ENCODE results near the gene ZC3H8. TPM values are rescaled to one million over a fixed set of nuclear protein-coding genes. Genes with fewer than 3 reads are reported as not detected.
A peak's percentile ranks its signal among the peaks of the same experiment; 100 is the strongest.
"Not testable (repeated sequence)": the region's sequence is repeated elsewhere in the genome, so short reads cannot be mapped to it uniquely, and the experiment has no call there.

Gene ZC3H8
- total RNA-seq, 1 donor from 2014 or later: 5.1 TPM

GRCh38 chr2:112259509-112260294 is 4.9 kb upstream of the ZC3H8 start:
- peak; percentile 83 for DNase-seq (ENCODE audit: low spot score)

GRCh38 chr2:112257575-112257974 is 2.7 kb upstream of the ZC3H8 start:
- no peak for DNase-seq (ENCODE audit: low spot score)

DNA sequence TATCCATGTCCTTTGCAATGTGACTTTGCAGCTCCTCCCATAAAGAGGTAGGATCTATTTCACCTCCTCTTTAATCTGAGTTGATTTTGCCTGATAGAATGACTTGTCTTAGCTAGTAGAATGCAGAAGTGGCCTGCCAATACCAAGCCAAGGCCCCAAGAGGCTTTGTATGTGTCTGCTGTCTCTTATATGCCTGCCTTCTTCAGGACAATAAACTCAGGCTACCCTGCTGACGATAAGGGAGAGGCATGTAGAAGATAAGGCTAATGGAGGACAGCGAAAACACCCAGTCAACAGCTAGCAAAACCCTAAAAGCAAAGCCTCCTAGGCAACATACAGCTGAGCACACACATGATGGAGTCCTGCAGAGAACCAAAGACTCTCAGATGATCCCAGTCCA is 1.8 kb upstream of the ZC3H8 start:
- no peak for DNase-seq (ENCODE audit: low spot score)

DNA sequence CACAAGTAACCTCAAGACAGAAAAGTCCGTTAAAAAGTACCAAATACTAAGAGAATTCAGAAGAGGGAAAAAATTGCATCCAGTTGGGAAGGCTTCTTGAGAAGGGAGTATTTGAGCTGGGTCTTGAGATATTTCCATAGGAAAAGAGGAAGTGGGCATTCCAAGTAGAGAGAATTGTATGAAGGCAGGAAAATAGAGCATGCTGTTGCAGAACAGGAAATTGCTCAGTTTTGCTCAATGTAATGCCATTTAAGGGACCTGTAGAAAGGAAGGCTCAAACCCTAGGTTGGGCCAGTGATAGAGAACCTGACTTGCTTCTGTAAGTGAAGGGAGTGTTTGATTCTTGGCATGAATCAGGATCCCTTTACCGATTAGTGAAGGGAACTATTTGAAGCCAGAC is 1.0 kb upstream of the ZC3H8 start:
- DNase-seq (ENCODE audit: low spot score): no peak

GRCh38 chr2:112253261-112253815 is 1.5 kb downstream of the ZC3H8 start:
- DNase-seq (ENCODE audit: low spot score): no peak

DNA sequence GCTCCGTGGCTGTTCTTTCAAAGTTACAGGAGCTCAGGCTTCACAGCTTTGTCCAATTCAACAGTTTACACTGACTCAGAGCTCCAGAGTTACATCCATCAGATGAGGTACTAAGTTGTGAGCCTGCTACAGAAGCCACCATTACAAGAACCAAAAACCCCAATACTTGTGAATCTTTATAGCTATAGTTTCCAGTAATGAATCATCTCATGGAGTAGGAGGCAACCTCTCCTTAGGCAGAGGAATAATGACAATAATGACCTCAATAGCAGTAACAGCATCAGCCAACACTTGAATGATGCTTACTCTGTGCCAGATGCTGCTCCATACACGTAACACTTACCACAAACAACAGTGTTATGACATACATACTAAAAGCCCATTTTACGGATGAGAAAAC is 3.6 kb downstream of the ZC3H8 start:
- DNase-seq (ENCODE audit: low spot score): no peak

GRCh38 chr2:112244854-112245253 is 10.0 kb downstream of the ZC3H8 start:
- no peak for DNase-seq (ENCODE audit: low spot score)

DNA sequence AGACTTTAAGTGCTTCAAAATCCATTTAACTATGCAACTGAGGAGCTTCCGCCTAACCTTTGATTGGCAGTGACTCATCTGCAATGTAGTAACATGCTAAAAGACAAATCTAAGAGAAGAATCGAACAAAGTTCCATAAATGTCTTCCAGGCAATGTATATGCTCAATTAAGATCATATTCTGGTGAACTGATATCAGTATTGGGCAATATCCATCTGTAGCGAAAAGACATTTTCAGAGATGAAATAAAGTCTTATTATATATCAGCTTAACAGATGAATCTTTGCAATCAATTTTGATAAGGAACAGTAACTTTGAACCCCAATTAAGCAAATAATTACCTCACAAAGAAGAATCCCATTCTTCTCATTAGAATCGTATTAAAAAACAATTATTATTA is 11.6 kb downstream of the ZC3H8 start:
- DNase-seq (ENCODE audit: low spot score): no peak

- no peak for DNase-seq (ENCODE audit: low spot score)
Observed at GRCh38 chr2:112242384-112242783, 12.5 kb downstream of the ZC3H8 start.

DNA sequence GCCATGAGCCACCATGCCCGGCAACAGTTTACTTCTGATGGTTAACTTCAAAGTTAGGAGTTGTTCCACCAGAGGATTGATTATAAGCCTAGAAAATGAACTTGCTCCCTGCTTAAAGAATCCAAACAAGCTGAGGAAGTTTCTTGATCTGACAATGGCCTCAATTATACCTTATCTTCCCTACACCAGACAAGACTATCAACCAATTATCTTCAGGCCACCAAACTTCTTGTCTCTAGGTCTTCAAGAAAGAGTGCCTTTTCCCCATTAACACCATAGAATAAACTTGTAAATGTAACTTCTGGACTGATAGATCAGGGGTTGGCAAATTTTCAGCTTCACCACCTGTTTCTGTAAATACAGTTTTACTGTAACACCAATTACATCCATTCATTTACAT is 15.0 kb downstream of the ZC3H8 start:
- no peak for DNase-seq (ENCODE audit: low spot score)

GRCh38 chr2:112230371-112230770 is 24.5 kb downstream of the ZC3H8 start:
- no peak for DNase-seq (ENCODE audit: low spot score)

DNA sequence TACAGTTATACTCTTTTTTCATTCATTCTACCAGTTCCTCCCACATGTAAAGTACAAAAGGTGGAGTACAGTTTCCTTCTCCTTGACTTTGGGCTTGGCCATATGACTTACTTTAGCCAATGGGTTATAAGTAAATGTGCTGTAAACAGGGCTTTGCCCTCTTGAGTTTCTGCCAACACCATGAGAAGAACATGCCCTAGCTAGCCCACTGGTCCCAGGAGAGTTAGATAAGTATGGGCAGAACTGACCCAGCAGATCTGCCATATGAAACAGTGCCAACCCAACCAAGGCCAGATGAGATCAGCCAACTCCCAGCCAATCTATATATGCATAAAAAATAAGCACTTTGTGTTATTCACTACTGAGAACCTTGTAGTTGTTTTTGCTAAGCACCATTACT is 25.5 kb downstream of the ZC3H8 start:
- DNase-seq (ENCODE audit: low spot score): no peak

DNA sequence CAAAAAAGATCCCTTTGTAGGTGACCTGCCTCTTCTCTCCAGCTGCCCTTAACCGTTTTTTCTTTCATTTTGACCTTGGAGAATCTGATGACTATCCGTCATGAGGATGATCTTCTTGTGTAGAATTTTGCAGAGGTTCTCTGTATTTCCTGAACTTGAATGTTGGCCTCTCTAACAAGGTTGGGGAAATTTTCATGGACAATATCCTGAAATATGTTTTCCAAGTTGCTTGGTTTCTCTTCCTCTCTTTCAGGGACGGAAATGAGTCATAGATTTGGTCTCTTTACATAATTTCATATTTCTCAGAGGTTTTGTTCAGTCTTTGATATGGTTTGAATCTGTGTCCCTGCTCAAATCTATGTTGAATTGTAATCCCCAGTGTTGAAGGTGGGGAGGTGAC is 34.0 kb downstream of the ZC3H8 start:
- no peak for DNase-seq (ENCODE audit: low spot score)

DNA sequence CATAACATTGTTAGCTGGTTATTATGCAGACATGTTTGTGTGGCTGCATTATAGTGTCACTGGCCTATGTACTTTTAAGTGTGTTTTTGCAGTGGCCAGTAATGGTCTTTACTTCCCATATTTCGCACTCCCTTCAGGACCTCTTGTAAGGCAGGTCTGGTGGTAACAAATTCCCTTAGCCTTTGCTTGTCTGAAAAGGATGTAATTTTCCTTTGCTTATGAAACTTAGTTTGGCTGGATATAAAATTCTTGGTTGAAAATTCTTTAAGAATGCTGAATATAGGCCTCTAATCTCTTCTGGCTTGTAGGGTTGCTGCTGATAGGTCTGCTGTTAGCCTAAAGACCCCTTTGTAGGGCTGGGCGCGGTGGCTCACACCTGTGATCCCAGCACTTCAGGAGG is 34.7 kb downstream of the ZC3H8 start:
- no peak for DNase-seq (ENCODE audit: low spot score)

- DNase-seq (ENCODE audit: low spot score): no peak
Observed at GRCh38 chr2:112217854-112218253, 37.0 kb downstream of the ZC3H8 start.

DNA sequence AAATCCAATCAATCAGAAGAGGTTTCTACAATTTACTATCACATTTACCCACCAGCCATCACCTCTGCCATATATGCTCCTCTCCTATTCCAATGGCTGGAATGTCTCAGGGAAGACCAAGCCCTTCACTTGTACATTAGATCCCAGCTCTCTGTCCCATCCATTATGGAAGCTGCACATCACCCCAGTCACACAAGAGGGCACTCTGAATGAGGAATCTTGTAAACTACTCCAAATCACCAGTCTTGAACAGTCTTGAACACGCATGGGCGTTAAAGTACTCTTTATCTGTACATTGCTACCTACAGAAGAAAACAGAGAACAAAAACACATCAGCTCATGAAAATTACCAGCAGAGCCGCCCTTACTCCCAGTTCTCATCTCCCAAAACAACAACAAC is 38.7 kb downstream of the ZC3H8 start:
- DNase-seq (ENCODE audit: low spot score): peak; percentile 18

- not testable (repeated sequence) for DNase-seq (ENCODE audit: low spot score)
Observed at GRCh38 chr2:112207905-112208304, 46.9 kb downstream of the ZC3H8 start.

DNA sequence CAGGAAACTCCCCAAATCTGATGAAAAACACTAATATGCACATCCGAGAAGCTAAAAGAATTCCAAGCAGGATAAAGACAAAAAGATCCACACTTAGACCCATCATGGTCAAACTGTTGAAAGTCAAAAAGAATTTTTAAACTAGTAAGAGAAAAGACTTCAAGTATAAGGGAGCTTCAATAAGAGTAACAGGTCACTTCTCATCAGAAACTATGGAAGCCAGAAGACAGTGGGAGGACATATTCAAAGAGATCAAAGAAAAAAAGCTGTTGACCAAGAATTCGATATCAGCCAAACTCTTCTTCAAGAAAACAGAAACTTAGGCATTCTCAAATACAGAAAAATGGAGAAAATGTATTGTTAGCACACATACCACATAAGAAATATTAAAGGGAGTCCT is 50.4 kb downstream of the ZC3H8 start:
- no peak for DNase-seq (ENCODE audit: low spot score)

DNA sequence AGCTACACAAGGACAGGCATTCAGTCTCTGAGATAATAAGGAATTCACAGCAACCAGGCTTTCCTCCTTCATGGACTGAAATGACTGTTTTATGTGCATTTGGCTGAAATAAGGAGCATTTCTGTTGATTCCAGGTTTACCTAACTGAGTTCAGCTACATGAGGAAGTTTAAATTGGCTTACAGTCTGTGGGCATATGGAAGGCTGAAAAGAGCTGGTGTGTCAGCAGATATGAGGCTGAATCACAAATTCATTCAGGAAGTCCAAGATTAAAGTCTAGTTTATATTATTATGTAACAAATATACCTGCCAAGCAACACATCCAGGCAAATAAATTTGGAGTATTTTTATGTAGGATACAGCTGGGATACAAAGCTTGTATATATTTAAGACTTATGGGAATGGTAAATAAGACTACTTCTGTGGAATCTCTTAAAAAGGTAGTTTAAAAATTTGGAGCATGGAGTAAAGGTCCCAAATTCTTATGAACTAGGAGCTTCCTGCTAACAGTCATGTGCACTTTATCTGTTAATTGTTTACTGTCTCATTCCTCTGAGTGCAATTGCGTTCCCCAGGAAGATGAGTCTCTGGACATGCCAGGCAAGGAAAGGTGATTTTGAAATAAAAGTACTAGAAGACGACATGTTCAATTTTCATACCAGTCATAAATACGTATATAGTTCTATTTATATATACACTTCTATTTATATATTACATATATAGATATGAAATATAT is 53.0 kb downstream of the ZC3H8 start:
- no peak for DNase-seq (ENCODE audit: low spot score)

DNA sequence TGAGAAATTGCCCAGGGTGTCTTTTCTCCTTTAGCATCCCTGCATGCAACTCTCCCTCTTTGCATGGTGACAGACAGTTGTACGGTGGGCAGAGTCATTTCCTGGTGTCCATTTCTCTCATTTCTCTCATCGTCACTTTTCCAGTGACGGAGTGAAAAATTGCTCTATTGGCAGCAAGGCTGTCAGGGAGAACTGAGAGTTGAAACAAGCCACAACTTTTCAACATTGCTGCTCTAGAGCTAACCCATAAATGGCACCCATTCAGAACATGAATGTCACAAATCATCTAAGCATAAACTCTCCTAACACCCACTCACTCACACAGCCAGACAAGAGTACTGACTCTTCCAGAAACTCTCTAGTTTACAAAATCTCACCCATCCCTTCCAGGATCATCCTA is 55.7 kb downstream of the ZC3H8 start:
- DNase-seq (ENCODE audit: low spot score): no peak

- DNase-seq (ENCODE audit: low spot score): no peak
Observed at GRCh38 chr2:112198780-112199179, 56.1 kb downstream of the ZC3H8 start.

DNA sequence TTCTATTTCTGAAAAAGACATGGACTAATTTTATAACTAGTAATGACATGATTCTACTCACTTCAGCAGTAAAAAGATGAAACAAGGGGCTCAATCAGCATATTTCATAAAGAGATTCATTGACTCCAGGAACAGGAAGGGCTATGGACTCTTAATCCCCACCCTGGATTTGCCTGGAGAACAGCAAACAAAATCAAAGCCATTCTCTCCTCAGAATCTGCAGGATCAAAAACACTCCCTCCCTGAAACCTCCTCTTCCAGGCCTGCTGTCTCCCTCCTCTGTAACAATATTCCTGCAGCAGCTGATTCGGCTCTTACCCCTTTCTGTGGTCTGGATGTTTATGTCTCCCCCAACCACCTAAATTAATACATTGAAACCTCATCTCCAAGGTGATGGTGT is 57.0 kb downstream of the ZC3H8 start:
- DNase-seq (ENCODE audit: low spot score): peak; percentile 61

GRCh38 chr2:112195950-112196349 is 58.9 kb downstream of the ZC3H8 start:
- no peak for DNase-seq (ENCODE audit: low spot score)

Measured in umbilical cord (tissue), 2 donors.